K562 (cell line): ENCODE results near the gene NRGN. TPM values are rescaled to one million over a fixed set of nuclear protein-coding genes. Genes with fewer than 3 reads are reported as not detected.
A peak's percentile ranks its signal among the peaks of the same experiment; 100 is the strongest.

Source experiments
- ARID1B ChIP-seq: fragments of 450-650 bp; IDR thresholded peaks from 2 replicates; pipeline ENCODE4 v1.6.1; 2016; ENCODE audit warnings: antibody characterized with exemption, mild to moderate bottlenecking, inconsistent platforms
- CCNT2 ChIP-seq: IDR thresholded peaks from 2 replicates; pipeline ENCODE4 v1.6.1; 2011; ENCODE audit warnings: borderline replicate concordance, low read depth, mild to moderate bottlenecking, moderate library complexity, mixed read lengths, low read length; ENCODE audit not compliant: insufficient read length; ENCODE audit errors: extremely low read depth
- CGGBP1 ChIP-seq: fragments of 250-450 bp; sonication (Bioruptor Pico); IDR thresholded peaks from 2 replicates; pipeline ENCODE4 v1.9.0; 2021; ENCODE audit warnings: mild to moderate bottlenecking
- CREB3 ChIP-seq: fragments of 450-650 bp; conservative IDR thresholded peaks from 2 replicates; pipeline ENCODE4 v1.6.1; 2016; ENCODE audit warnings: missing genetic modification characterization, low read depth, mild to moderate bottlenecking, missing compliant biosample characterization, moderate library complexity
- CXXC5 ChIP-seq: fragments of 250-450 bp; sonication (Bioruptor Pico); IDR thresholded peaks from 2 replicates; pipeline ENCODE4 v1.8.0; 2022; ENCODE audit warnings: inconsistent platforms, mild to moderate bottlenecking, moderate library complexity
- E2F4 ChIP-seq: sonication (generic); formaldehyde crosslinking; IDR thresholded peaks from 2 replicates; pipeline ENCODE4 v1.8.0; 2022; ENCODE audit warnings: mild to moderate bottlenecking, low read depth, missing genetic modification reagents
- EGR1 ChIP-seq: fragments of 450-650 bp; conservative IDR thresholded peaks from 2 replicates; pipeline ENCODE4 v1.6.1; 2017; ENCODE audit warnings: mild to moderate bottlenecking
- FOXO4 ChIP-seq: fragments of 450-650 bp; formaldehyde crosslinking; IDR thresholded peaks from 2 replicates; pipeline ENCODE4 v1.4.0; 2020; ENCODE audit warnings: mild to moderate bottlenecking, moderate library complexity
- HDGF ChIP-seq: fragments of 450-650 bp; IDR thresholded peaks from 2 replicates; pipeline ENCODE4 v1.6.1; 2016
- MAZ ChIP-seq, 2 experiments: fragments of 450-650 bp in 1 of 2; sonication (generic) in 1 of 2; formaldehyde crosslinking; IDR thresholded peaks in 1 of 2; conservative IDR thresholded peaks in 1 of 2; 2 replicates each; pipeline versions ENCODE4 v1.4.0 to v1.5.0; 2020; ENCODE audit warnings: mild to moderate bottlenecking in 1 of 2, missing genetic modification reagents in 1 of 2
- NRF1 ChIP-seq, 2 experiments: fragments of 450-650 bp; IDR thresholded peaks in 1 of 2; conservative IDR thresholded peaks in 1 of 2; 2 replicates each; pipeline ENCODE4 v1.6.1; 2014; ENCODE audit warnings: mild to moderate bottlenecking in 2 of 2
- PHF8 ChIP-seq: fragments of 200-600 bp; sonication (generic); IDR thresholded peaks from 2 replicates; pipeline ENCODE4 v1.6.1; 2012; ENCODE audit warnings: mixed run types, mild to moderate bottlenecking, inconsistent platforms, low read length, moderate library complexity, borderline replicate concordance
- RB1 ChIP-seq: fragments of 450-650 bp; IDR thresholded peaks from 2 replicates; pipeline ENCODE4 v1.6.1; 2017; ENCODE audit warnings: low read depth, mild to moderate bottlenecking
- RBFOX2 ChIP-seq: fragments of 200-400 bp; formaldehyde crosslinking; IDR thresholded peaks from 2 replicates; pipeline ENCODE4 v1.6.1; 2017; ENCODE audit warnings: low read depth, mild to moderate bottlenecking, low read length, moderate library complexity
- RCOR1 ChIP-seq, 2 experiments: IDR thresholded peaks; 2 replicates each; pipeline ENCODE4 v1.6.1; 2012; ENCODE audit warnings: low read depth in 2 of 2, low read length in 2 of 2, borderline replicate concordance in 1 of 2, improper control_type of control experiment in 1 of 2
- SIN3A ChIP-seq, 2 experiments: fragments of 150-350 bp in 1 of 2; IDR thresholded peaks; 2 replicates each; pipeline ENCODE4 v1.6.1; 2011 to 2016; ENCODE audit warnings: borderline replicate concordance in 2 of 2, low read depth in 2 of 2, low read length in 2 of 2, mild to moderate bottlenecking in 2 of 2, moderate library complexity in 2 of 2; ENCODE audit not compliant: control insufficient read depth in 1 of 2
- SP1 ChIP-seq: sonication (generic); formaldehyde crosslinking; IDR thresholded peaks from 2 replicates; pipeline ENCODE4 v1.8.1; 2022; ENCODE audit warnings: mild to moderate bottlenecking, missing genetic modification reagents
- SREBF1 ChIP-seq: fragments of 150-350 bp; IDR thresholded peaks from 2 replicates; pipeline ENCODE4 v1.6.1; 2014; ENCODE audit warnings: antibody characterized with exemption, low read depth, low read length, borderline replicate concordance
- TFAP4 ChIP-seq: sonication (generic); formaldehyde crosslinking; IDR thresholded peaks from 2 replicates; pipeline ENCODE4 v1.8.0; 2022; ENCODE audit warnings: missing genetic modification reagents, mild to moderate bottlenecking, moderate library complexity, borderline replicate concordance
- ZBTB7A ChIP-seq: IDR thresholded peaks from 2 replicates; pipeline ENCODE4 v1.6.1; 2011; ENCODE audit warnings: low read depth, mild to moderate bottlenecking, low read length, moderate library complexity, borderline replicate concordance; ENCODE audit not compliant: control insufficient read depth
- polyA plus RNA-seq, 8 experiments: library from polyadenylated mRNA; depleted of rRNA in 4 of 8; stranded (reverse) in 5 of 8; unstranded in 3 of 8; fragments of >200 nt; fragmentation: Nextera tagmentation in 2 of 8; fragmentation: Illumina TruSeq in 1 of 8; extraction: Ambion mirVana in 2 of 8; extraction: Trizol in 1 of 8; gene quantifications; 2 replicates each; pipeline versions ENCODE4 v1.2.1 to v1.2.3, GENCODE V29; 2011 to 2014; ENCODE audit warnings: inconsistent platforms in 1 of 8, missing spikeins in 1 of 8
- total RNA-seq, 7 experiments: library from RNA; depleted of rRNA in 6 of 7; stranded (reverse); fragments of >200 nt in 6 of 7; fragmentation: Illumina TruSeq in 2 of 7; extraction: Trizol in 2 of 7; gene quantifications; 2 replicates each; pipeline versions ENCODE4 v1.2.1 to v1.2.3, GENCODE V29; 2011 to 2021; ENCODE audit warnings: low replicate concordance in 1 of 7

Gene NRGN
- total and polyA plus RNA-seq, 9 of the 15 experiments (the other 6 are each of a cell fraction or from before 2014, with no cell fraction given) = 0.29 to 7.8 (median 3.5) TPM; not detected in 2

GRCh38 chr11:124739479-124740276, at the start of gene NRGN (continued):
- TF ChIP-seq FOXO4 = no peak
- TF ChIP-seq CCNT2 = peak; percentile 45
- TF ChIP-seq EGR1 = peak; percentile 84
- TF ChIP-seq RB1 = peak; percentile 28; the same call in 1 of the 2 replicates
- TF ChIP-seq E2F4 (CRISPR knock-in tag) = 0 out of 2 replicates have a peak, but pooled peaks have one; percentile 16
- TF ChIP-seq CXXC5 (CRISPR knock-in tag) = peak; percentile 31; the same call in 1 of the 2 replicates
- TF ChIP-seq PHF8 = peak; percentile 24; the same call in 1 of the 2 replicates
- TF ChIP-seq SIN3A (IDR thresholded peaks at IDR 0.05; ENCODE audit: borderline replicate concordance in 2 of 2, control insufficient read depth in 1 of 2, low read depth in 2 of 2, low read length in 2 of 2) = no peak
- 0 out of 2 replicates have a peak, but pooled peaks have one; percentile 15 for TF ChIP-seq TFAP4 (CRISPR knock-in tag)
- peak; percentile 55 for TF ChIP-seq RBFOX2
- 0 out of 4 replicates have a peak, but pooled peaks have one; percentile 11 to 42 for TF ChIP-seq MAZ (CRISPR knock-in tag; conservative IDR thresholded peaks at IDR 0.05 in 1 of 2, IDR thresholded peaks at IDR 0.05 in 1 of 2)
- no peak for TF ChIP-seq CGGBP1 (CRISPR knock-in tag)
- TF ChIP-seq ZBTB7A = peak; percentile 64; the same call in 1 of the 2 replicates
- no peak for TF ChIP-seq ARID1B
- no peak for TF ChIP-seq HDGF
- TF ChIP-seq SP1 (CRISPR knock-in tag) = peak; percentile 60
- no peak for TF ChIP-seq SREBF1
- no peak for TF ChIP-seq CREB3 (tag)
- peak in 1 of 2 experiments; percentile 40; a peak in 1 of 4 replicates for TF ChIP-seq RCOR1 (IDR thresholded peaks at IDR 0.05; ENCODE audit: borderline replicate concordance in 1 of 2, low read depth in 2 of 2, low read length in 2 of 2)
- TF ChIP-seq NRF1 (conservative IDR thresholded peaks at IDR 0.05 in 1 of 2, IDR thresholded peaks at IDR 0.05 in 1 of 2) = peak; percentile 64 to 70
